ENCODE measurements around the gene LCE1F. TPM values are rescaled to one million over a fixed set of nuclear protein-coding genes. Genes with fewer than 3 reads are reported as not detected.

The LCE1F gene
- total RNA-seq, 2 donors from 2014 or later = not detected

DNA sequence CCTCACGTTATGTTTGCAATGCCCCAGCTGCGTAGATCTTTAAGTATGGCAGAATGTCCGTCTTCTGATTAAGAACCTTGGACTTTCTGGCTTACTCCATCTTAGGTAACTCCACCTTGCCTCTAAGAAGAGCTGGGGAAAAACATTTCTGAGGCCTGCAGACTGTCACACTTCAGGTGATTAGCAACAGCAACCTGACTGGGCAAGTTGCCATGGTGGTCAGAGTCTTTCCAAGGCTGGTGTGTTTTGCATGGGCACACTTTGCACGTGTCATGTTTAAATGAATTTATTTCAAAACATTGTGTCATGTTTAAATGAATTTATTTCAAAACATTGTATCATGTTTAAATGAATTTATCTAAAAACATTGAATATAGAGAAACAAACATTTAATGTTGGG, 16.3 kb upstream of the LCE1F start:
- Histone ChIP-seq H3K4me3 (no peak overlapping the region), H3K27me3 (replicated peaks; ENCODE audit: insufficient read depth) (no peaks in the 10 kb centered on the region), H3K4me1 (ENCODE audit: control insufficient read depth in 1 of 2, low read depth in 2 of 2) (no peaks in the 10 kb centered on the region), H3K36me3 (no peaks in the 10 kb centered on the region), H3K27ac (no peak overlapping the region), H3K9me3 (no peaks in the 10 kb centered on the region)
- DNase-seq (ENCODE audit: low spot score) (no peak), ATAC-seq (ENCODE audit: insufficient number of reproducible peaks, low FRiP score, low read depth) (no peak)
- TF ChIP-seq, protein P1, sequence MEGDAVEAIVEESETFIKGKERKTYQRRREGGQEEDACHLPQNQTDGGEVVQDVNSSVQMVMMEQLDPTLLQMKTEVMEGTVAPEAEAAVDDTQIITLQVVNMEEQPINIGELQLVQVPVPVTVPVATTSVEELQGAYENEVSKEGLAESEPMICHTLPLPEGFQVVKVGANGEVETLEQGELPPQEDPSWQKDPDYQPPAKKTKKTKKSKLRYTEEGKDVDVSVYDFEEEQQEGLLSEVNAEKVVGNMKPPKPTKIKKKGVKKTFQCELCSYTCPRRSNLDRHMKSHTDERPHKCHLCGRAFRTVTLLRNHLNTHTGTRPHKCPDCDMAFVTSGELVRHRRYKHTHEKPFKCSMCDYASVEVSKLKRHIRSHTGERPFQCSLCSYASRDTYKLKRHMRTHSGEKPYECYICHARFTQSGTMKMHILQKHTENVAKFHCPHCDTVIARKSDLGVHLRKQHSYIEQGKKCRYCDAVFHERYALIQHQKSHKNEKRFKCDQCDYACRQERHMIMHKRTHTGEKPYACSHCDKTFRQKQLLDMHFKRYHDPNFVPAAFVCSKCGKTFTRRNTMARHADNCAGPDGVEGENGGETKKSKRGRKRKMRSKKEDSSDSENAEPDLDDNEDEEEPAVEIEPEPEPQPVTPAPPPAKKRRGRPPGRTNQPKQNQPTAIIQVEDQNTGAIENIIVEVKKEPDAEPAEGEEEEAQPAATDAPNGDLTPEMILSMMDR (IDR thresholded peaks at IDR 0.05) = no peak

- no peaks in the 10 kb centered on the region for H3K9me3 ChIP-seq
- H3K27me3 ChIP-seq (replicated peaks; ENCODE audit: insufficient read depth) = no peaks in the 10 kb centered on the region
- H3K4me1 ChIP-seq (ENCODE audit: control insufficient read depth in 1 of 2, low read depth in 2 of 2) = no peaks in the 10 kb centered on the region
- H3K27ac ChIP-seq = no peak overlapping the region
- no peak overlapping the region for H3K4me3 ChIP-seq
- no peaks in the 10 kb centered on the region for H3K36me3 ChIP-seq
- ATAC-seq (ENCODE audit: insufficient number of reproducible peaks, low FRiP score, low read depth) = no peak
- TF ChIP-seq, protein P1 (IDR thresholded peaks at IDR 0.05) = no peak
- DNase-seq (ENCODE audit: low spot score) = no peak
Observed at GRCh38 chr1:152759453-152760173, 15.3 kb upstream of the LCE1F start.

DNA sequence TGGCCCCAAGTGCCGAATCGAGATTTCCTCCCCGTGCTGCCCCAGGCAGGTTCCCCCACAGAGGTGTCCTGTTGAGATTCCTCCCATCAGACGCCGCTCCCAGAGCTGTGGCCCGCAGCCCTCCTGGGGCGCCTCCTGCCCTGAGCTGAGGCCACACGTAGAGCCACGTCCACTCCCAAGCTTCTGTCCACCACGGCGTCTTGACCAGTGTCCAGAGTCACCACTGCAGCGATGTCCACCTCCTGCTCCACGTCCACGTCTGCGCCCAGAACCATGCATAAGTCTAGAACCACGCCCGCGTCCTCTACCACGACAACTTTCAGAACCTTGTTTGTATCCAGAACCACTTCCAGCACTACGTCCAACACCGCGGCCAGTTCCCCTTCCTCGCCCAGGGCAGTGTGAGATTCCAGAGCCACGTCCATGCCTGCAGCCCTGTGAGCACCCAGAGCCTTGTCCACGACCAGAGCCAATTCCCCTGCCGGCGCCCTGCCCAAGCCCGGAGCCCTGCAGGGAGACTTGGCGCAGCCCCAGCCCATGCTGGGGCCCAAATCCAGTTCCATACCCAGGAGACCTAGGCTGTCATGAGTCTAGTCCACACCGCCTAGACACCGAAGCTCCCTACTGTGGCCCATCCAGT, 14.3 kb upstream of the LCE1F start:
- H3K4me3 ChIP-seq = no peak overlapping the region
- ATAC-seq (ENCODE audit: insufficient number of reproducible peaks, low FRiP score, low read depth) (no peak), DNase-seq (ENCODE audit: low spot score) (no peak)
- no peaks in the 10 kb centered on the region for H3K9me3 ChIP-seq
- no peaks in the 10 kb centered on the region for H3K36me3 ChIP-seq
- H3K27ac ChIP-seq = no peak overlapping the region
- TF ChIP-seq, protein P1 (IDR thresholded peaks at IDR 0.05) = no peak
- H3K4me1 ChIP-seq (ENCODE audit: control insufficient read depth in 1 of 2, low read depth in 2 of 2) = no peaks in the 10 kb centered on the region
- H3K27me3 ChIP-seq (replicated peaks; ENCODE audit: insufficient read depth) = no peaks in the 10 kb centered on the region

GRCh38 chr1:152761609-152762213, 13.2 kb upstream of the LCE1F start:
- no peaks in the 10 kb centered on the region for H3K9me3 ChIP-seq
- H3K27ac ChIP-seq = no peak overlapping the region
- ATAC-seq (ENCODE audit: insufficient number of reproducible peaks, low FRiP score, low read depth) = no peak
- no peak for DNase-seq (ENCODE audit: low spot score)
- H3K4me3 ChIP-seq = no peak overlapping the region
- TF ChIP-seq, protein P1 (IDR thresholded peaks at IDR 0.05) = no peak
- H3K27me3 ChIP-seq (replicated peaks; ENCODE audit: insufficient read depth) = no peaks in the 10 kb centered on the region
- H3K36me3 ChIP-seq = no peaks in the 10 kb centered on the region
- H3K4me1 ChIP-seq (ENCODE audit: control insufficient read depth in 1 of 2, low read depth in 2 of 2) = no peaks in the 10 kb centered on the region

DNA sequence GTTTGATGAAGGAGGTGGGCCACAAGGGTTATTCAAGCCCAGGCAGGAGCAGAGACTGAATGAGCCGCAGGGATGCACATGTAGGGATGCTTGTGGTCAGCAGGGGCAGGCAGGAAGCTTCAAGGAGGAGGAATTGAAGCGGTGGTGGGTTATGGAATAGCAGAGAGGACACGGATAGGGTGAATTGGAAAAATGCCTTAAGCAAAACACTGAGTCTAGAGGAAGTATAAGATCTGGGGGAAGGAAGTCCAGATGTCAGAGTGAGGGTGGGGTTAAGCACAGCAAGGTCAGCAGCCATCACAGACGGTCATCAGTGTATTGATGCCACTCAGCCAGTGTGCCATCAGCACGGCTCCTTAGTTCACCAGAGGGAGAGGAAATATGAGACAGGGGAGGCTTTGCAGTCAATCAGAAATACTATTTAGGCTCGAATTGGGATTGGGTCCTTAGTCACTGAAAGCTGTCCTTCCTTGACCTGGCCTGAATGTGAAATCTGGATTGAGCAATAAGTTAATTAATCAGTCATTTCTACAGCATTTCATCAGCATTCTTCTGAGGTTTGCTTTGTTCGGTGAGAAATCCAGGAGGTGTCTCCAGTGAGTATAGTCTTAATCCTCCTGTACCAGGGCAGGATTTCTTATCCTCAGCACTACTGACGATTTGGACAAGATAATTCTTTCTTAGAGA, 6.0 kb upstream of the LCE1F start:
- H3K9me3 ChIP-seq = no peaks in the 10 kb centered on the region
- no peaks in the 10 kb centered on the region for H3K36me3 ChIP-seq
- no peaks in the 10 kb centered on the region for H3K4me1 ChIP-seq (ENCODE audit: control insufficient read depth in 1 of 2, low read depth in 2 of 2)
- no peaks in the 10 kb centered on the region for H3K27me3 ChIP-seq (replicated peaks; ENCODE audit: insufficient read depth)
- TF ChIP-seq, protein P1 (IDR thresholded peaks at IDR 0.05) = no peak
- no peak overlapping the region for H3K4me3 ChIP-seq
- DNase-seq (ENCODE audit: low spot score) = no peak
- no peak overlapping the region for H3K27ac ChIP-seq
- no peak for ATAC-seq (ENCODE audit: insufficient number of reproducible peaks, low FRiP score, low read depth)
